Panc1 (cell line): Measurements from ENCODE around the gene UXS1. TPM values are rescaled to one million over a fixed set of nuclear protein-coding genes. Genes with fewer than 3 reads are reported as not detected.

Source experiments
- ATAC-seq: fragments of 200-7000 bp; cut with Tn5 transposase; 2 replicates; pipeline ENCODE4 v1.9.1; 2020; ENCODE audit warnings: mild to moderate bottlenecking, moderate library complexity
- BruUV-seq: library from RNA; stranded (reverse); fragments of 400-500 nt; replicated peaks from 2 replicates; lab custom pipeline; 2021; lab: Mats Ljungman, UMichigan
- CTCF ChIA-PET: fragments of 300-600 bp; sonication (Branson Sonifier 250); formaldehyde crosslinking; loops from one replicate; lab custom pipeline; 2022; ENCODE audit warnings: antibody characterized with exemption; lab: Charles Lee
- POLR2A ChIA-PET: fragments of 300-600 bp; sonication (Branson Sonifier 250); formaldehyde crosslinking; loops from one replicate; lab custom pipeline; 2022; ENCODE audit warnings: antibody characterized with exemption; lab: Charles Lee
- DNase-seq: peaks from one replicate; pipeline ENCODE4 v3.0.0-alpha.2; 2010; ENCODE audit warnings: low read depth, low spot score
- H3K27ac ChIP-seq: 2 replicates; pipeline ENCODE4 v1.5.1; 2011; ENCODE audit warnings: mild to moderate bottlenecking, low read length, inconsistent platforms
- H3K27me3 ChIP-seq: fragments of 200-500 bp; sonication (Bioruptor generic); 2 replicates; pipeline ENCODE4 v1.6.0; 2014; ENCODE audit warnings: low read length, inconsistent platforms; ENCODE audit not compliant: control insufficient read depth, insufficient read depth
- H3K36me3 ChIP-seq: fragments of 200-500 bp; sonication (Bioruptor generic); 2 replicates; pipeline ENCODE4 v1.5.1; 2014; ENCODE audit warnings: inconsistent platforms, mild to moderate bottlenecking, low read length, moderate library complexity; ENCODE audit not compliant: control insufficient read depth, insufficient read depth
- H3K4me1 ChIP-seq: 2 replicates; pipeline ENCODE4 v1.5.1; 2011; ENCODE audit warnings: inconsistent platforms, mild to moderate bottlenecking, low read length, moderate library complexity; ENCODE audit not compliant: control insufficient read depth, insufficient read depth
- H3K4me3 ChIP-seq, 2 experiments: 2 replicates each; pipeline ENCODE4 v1.5.1; 2011 to 2012; ENCODE audit warnings: low read depth in 2 of 2, low read length in 2 of 2, mild to moderate bottlenecking in 2 of 2, inconsistent platforms in 1 of 2, moderate library complexity in 1 of 2
- H3K9me3 ChIP-seq: fragments of 200-500 bp; sonication (Bioruptor generic); 2 replicates; pipeline ENCODE4 v1.5.1; 2014; ENCODE audit warnings: low read depth, mild to moderate bottlenecking, inconsistent platforms, low read length, moderate library complexity; ENCODE audit not compliant: control insufficient read depth, insufficient read depth
- POLR2AphosphoS5 ChIP-seq: IDR thresholded peaks from 2 replicates; pipeline ENCODE4 v1.6.1; 2012; ENCODE audit warnings: mild to moderate bottlenecking, low read depth, low read length, moderate library complexity
- REST ChIP-seq, 2 experiments: IDR thresholded peaks; 2 replicates each; pipeline ENCODE4 v1.6.1; 2011 to 2012; ENCODE audit warnings: low read depth in 2 of 2, control low read depth in 1 of 2, low read length in 1 of 2, mild to moderate bottlenecking in 1 of 2, moderate library complexity in 1 of 2; ENCODE audit not compliant: insufficient read depth in 1 of 2
- SIN3A ChIP-seq: IDR thresholded peaks from 2 replicates; pipeline ENCODE4 v1.6.1; 2012; ENCODE audit warnings: low read depth, mild to moderate bottlenecking, low read length, moderate library complexity, borderline replicate concordance; ENCODE audit not compliant: insufficient read depth
- TCF7L2 ChIP-seq: IDR thresholded peaks from 2 replicates; pipeline ENCODE4 v1.6.1; 2011; ENCODE audit warnings: mild to moderate bottlenecking, low read depth, low read length, inconsistent platforms
- in situ Hi-C: cut with HindIII; loops from 2 replicates; pipeline ENCODE4 v1.10.0; 2016; ENCODE audit warnings: low sequenced_read_pairs, low pct_unique_long_range_greater_than_20kb
- intact Hi-C: fragments of 100-400 bp; cut with micrococcal nuclease; formaldehyde crosslinking; loops from one replicate; pipeline ENCODE4 v1.10.0; 2022; ENCODE audit not compliant: unreplicated experiment
- total RNA-seq: library from RNA; stranded (reverse); gene quantifications from one replicate; pipeline ENCODE4 v1.2.1, GENCODE V29; 2021; ENCODE audit not compliant: unreplicated experiment
- TF ChIP-seq, protein P1 (sequence below): fragments of 450-650 bp; IDR thresholded peaks from 2 replicates; pipeline ENCODE4 v1.5.1; 2017; ENCODE audit warnings: mild to moderate bottlenecking

Gene UXS1
- total RNA-seq, 1 experiment from 2014 or later = 72.0 TPM

DNA sequence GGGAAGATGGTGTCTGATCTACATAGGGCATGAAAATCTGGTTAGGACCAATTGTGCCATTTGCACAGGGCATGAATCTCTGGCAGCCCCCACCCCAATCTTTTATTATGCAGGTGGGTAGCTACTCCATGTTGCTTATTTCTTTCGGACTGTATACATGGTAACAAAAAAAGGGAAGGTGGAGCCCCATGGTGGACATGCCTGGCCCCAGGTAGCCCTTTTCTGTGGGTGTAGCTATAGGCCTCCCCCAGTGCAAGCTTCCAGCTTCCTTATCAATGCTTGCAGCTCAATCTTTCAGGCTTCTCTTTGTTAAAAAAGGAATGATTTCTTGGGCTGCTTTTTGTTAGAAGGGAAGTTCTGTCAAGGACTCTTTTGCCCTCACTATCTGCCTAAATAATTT lies 14.3 kb upstream of the UXS1 start:
- no peak overlapping the region for H3K27ac ChIP-seq
- CTCF ChIA-PET = no interaction called here
- peaks cover 2% of the 10 kb centered on the region; the same call in 1 of the 2 replicates for H3K27me3 ChIP-seq
- H3K4me1 ChIP-seq = no peaks in the 10 kb centered on the region
- intact Hi-C loops = no loop called here
- DNase-seq (no peak), ATAC-seq (no peak)
- H3K36me3 ChIP-seq = no peaks in the 10 kb centered on the region
- TF ChIP-seq, protein P1, sequence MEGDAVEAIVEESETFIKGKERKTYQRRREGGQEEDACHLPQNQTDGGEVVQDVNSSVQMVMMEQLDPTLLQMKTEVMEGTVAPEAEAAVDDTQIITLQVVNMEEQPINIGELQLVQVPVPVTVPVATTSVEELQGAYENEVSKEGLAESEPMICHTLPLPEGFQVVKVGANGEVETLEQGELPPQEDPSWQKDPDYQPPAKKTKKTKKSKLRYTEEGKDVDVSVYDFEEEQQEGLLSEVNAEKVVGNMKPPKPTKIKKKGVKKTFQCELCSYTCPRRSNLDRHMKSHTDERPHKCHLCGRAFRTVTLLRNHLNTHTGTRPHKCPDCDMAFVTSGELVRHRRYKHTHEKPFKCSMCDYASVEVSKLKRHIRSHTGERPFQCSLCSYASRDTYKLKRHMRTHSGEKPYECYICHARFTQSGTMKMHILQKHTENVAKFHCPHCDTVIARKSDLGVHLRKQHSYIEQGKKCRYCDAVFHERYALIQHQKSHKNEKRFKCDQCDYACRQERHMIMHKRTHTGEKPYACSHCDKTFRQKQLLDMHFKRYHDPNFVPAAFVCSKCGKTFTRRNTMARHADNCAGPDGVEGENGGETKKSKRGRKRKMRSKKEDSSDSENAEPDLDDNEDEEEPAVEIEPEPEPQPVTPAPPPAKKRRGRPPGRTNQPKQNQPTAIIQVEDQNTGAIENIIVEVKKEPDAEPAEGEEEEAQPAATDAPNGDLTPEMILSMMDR = no peak
- no peak for TF ChIP-seq REST (IDR thresholded peaks at IDR 0.05; ENCODE audit: insufficient read depth in 1 of 2, low read depth in 2 of 2, low read length in 1 of 2)
- TF ChIP-seq TCF7L2 = no peak
- no peak for TF ChIP-seq POLR2AphosphoS5
- TF ChIP-seq SIN3A = no peak
- in situ Hi-C loops = no loop called here
- POLR2A ChIA-PET = interaction anchor here (0.6 kb wide), 1 partner anchor 242 kb away, joined by 3 read pairs; no protein-coding TSS in a partner anchor
- H3K9me3 ChIP-seq = peaks cover 10% of the 10 kb centered on the region; the same call in 1 of the 2 replicates
- no peak overlapping the region for H3K4me3 ChIP-seq
- no TSS peak for BruUV-seq

DNA sequence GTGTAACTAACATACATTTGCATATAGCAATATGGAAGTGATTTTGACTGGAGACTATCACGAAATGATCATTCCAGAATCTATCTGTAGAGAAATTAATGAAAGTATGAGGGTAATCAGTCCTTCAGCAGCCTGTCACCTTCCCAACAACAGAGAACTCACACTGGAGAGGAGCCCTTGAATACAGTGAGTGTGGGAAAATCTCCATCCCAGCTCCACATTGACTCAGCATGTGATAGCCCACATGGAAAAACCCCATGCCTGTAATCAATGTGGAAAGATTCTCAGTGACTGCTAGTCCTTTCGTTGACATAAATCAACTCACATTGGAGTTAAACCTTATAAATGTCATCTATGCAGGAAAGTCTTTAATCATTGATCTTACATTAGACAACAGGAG lies 13.1 kb upstream of the UXS1 start:
- Histone ChIP-seq H3K9me3 (peaks cover 10% of the 10 kb centered on the region; the same call in 1 of the 2 replicates), H3K4me3 (no peak overlapping the region), H3K27me3 (peaks cover 2% of the 10 kb centered on the region; the same call in 1 of the 2 replicates), H3K27ac (no peak overlapping the region), H3K36me3 (no peaks in the 10 kb centered on the region), H3K4me1 (no peaks in the 10 kb centered on the region)
- BruUV-seq = no TSS peak
- ChIA-PET POLR2A (interaction anchor here (0.6 kb wide), 1 partner anchor 101 kb away, joined by 6 read pairs; no protein-coding TSS in a partner anchor), CTCF (no interaction called here)
- intact Hi-C loops (no loop called here), in situ Hi-C loops (no loop called here)
- no peak for ATAC-seq
- DNase-seq = no peak
- TF ChIP-seq POLR2AphosphoS5 = no peak
- TF ChIP-seq REST (IDR thresholded peaks at IDR 0.05; ENCODE audit: insufficient read depth in 1 of 2, low read depth in 2 of 2, low read length in 1 of 2) = no peak
- no peak for TF ChIP-seq SIN3A
- TF ChIP-seq TCF7L2 = no peak
- TF ChIP-seq, protein P1 = no peak
